NCI-H128 (cell line): ENCODE data around the gene TANC1.

Source experiments
- DNase-seq: peaks from one replicate; lab custom pipeline; 2025; ENCODE audit not compliant: unreplicated experiment; lab: John Stamatoyannopoulos, UW

TANC1 gene

DNA sequence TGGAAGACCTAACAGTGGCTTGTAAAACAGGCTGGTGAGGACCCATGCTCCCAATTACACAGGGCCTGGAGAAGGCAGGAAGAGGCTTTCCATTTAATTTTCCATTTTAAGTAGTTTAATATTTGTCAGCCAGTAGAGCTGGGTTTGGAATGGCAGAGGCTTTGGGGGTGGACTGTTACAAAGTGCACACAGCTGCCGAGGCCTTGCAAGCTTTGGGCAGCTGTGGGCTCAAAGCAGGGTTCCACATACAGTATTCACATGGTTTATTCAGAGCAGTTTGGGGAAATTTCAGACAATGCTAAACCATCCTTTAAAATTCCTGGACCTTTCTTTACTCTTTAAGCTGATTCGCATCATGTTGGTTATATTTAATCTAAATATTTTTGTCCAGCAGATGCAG, 185.5 kb downstream of the TANC1 start:
- no peak for DNase-seq

DNA sequence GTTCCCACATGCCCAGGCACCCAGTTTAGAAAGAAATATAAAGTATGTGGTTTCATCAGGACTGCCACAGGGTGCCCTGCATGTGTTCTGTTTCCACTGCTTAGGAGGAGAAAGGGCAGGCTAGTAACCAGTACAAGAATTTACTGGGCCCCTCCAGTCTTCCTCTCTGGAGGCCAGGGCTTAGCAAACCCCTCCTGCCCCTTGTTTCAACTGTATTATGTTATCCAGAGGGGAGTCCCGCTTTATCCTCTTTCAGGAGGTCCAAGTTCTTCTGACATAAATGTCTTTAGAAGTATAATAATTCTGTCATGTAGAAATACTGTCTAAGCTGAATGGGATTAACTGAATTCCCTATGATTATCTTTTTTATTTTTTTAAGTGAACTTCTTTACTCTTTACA, 185.9 kb downstream of the TANC1 start:
- no peak for DNase-seq

DNA sequence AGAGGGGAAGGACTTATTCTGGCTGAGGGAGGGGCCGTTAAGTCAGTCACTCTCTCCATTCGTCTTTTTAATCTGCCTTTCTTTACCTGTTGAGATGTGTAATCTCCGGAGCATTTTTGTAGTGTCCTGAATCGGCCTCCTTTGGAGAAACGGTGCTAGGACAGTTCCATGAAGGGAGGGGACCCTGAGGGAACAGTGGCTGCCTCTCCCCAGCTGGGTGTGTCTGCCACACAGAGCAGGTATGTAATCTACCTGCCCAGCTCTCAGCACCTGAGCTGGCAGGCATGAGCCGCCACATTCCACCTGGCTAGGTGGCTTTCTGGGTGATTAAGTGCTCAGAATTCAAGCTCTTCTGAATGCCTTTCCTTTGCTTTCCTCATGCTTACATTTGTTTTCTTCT, 186.9 kb downstream of the TANC1 start:
- no peak for DNase-seq

DNA sequence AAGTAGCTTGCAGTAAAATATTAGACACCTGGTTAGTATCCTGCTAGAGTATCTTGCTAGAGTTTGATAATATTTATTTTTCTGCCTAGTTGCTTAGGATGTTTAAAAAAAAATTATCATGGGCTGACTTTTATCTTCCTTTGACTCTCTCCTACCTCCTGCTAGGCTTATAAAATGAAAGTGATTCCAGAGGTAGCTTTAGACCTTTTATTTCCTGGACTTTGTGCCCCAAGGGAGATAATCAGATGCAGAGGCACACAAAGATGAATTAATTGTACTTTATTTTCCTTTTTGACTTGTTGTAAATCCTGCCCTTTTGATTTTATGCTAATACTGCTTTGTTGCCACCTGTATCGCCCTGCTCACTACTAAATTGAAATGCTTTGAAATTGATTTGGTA, 187.4 kb downstream of the TANC1 start:
- no peak for DNase-seq

DNA sequence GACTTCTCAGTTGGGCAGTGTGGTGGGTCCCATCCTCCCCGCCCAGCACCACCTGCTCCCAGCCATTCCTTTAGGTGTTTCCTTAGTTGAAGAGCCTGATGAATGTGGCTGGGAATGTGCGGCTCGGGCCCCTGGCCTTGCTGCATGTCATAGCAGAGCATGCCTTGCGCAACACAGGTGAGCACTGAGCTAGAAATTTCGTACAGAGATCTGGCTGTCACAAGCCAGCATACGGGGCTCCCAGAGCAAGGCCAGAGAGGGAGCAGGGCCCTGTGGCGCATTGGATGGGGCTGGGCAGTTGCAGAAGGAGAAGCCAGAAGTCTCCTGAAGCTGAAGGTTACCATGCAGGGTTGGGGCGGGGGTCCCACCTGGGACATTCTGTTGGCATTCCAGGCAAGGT, 188.4 kb downstream of the TANC1 start:
- DNase-seq = no peak

DNA sequence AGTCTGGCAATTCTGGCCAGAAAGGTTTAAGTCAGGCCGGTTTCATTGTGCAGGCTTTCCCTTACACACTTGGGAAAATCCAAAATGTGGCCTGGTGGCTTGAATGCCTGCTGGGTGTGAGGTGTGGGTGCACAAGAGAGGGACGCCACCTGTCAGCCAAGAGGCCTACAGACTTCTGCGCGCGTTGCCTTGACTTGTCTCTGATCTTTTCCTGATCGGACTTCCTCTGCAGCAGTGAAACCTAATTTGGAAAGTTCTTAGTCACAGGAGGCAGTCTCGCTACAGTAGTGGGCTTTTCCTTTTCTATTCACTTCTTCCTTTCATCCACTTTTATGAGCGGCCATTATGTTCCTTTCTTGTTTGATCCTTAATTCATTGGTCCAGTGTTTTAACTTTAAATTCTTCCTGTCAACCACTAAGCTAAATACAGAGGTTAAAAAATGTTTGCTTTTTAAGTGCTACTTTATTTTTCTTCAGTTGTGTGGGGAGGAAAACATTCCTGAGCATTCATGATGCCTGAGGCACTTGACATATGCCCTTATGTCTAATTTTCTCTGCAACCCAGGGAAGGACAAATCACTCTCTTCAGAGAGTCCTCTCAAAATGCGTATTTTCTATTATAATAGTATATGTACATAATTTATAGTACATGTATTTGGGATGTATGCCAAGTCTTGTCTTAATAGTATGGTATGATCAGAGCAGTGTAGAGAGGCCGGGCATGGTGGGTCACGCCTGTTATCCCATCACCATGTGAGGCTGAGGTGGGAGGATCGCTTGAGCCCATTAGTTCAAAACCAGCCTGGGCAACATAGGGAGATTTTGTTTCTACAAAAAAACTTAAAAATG, 189.1 kb downstream of the TANC1 start:
- no peak for DNase-seq

DNA sequence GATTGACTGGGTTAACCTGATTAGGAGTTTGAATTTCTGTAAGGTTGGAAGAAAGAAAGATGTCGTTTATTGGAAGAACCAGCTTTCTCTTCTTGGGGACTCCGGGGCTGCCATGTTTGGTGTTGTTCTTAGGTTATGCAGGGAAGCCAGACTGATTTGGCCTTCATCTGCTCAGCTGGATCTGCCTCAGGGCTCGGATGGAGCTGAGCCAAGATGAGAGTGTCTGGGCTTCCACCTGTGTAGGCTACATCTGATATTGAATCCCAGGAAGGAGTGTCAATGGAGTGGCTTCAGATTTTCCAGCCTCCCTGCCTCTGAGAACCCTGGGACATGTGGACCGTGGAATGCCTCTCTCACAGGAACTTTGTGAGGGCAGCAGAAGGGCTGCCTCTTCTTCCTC, 192.0 kb downstream of the TANC1 start:
- no peak for DNase-seq

DNA sequence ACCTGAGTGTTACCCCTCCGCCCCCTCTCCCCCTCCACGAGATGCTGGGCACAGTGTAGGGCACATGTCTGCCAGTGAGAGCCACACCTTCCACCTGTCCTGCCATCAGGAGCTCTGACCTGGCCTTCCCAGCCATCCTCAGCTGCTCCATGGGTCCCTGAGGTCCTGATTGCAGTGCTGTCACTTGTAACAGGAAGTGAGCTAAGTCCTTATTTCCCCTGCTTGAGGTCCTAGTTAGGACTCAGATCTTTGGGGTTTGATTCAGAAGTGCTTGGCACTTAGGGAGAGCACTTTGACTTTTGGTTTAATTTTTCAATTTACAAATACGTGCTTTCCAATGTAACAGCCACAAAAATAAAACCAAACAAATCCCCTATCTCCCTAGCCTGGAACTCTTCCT, 192.5 kb downstream of the TANC1 start:
- DNase-seq = no peak

DNA sequence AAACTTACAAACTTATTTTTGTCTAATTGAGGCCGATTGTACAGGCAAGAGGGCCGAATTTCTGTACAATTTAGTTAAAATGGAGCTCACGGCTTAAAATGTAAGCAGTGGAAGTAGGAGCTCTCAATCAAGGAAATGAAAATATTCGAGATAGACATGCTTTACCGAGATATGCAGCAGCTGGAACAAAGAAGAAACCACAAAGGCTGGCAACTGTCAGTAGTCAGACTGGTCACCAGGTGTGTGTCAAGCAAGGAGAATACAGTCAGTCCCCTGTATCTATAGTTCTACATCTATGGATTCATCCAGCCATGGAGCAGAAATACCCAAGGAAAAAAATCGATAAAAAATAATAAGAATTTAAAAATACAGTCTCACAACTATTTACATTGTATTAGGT, 195.5 kb downstream of the TANC1 start:
- DNase-seq = no peak

DNA sequence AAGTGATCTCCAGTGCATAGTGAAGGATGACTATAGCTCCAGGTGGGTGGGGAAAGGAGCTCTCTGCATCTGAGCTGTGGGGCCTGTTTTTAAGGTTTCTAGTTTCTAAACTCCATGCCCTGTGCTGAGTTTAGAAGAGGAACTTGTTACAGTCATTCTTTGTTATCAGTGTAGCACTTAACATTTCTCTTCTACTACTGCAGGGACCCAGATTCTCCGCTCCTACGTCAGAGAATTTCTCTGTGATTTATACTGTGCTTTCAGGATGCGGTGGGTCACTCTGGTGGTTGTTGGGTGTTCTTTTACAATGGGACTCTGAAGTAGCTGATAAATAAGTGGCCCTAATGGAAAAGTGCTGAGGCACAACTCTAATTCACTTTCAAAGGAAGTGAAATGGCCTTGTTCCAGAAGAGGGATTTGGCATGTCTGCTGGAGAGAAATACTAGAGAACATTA, 196.0 kb downstream of the TANC1 start:
- DNase-seq = no peak

DNA sequence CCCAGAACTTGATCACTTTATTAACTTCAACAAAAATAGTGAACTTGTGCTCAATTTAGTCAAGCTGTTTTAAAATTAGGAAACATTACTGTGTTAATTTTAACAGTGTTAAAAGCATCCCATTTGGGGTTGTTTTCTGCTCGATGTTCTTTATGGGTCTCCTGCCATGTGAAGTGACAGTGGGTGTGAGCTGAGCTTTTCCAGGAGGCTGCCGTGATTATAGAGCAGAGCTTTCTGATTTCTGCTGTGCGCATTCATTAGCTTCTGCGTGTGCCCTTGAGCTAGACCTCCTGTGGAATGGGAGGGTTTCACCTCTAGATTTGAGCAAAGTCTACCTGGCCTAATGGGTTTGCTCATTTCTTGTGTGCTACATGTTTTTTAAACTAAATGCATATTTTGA, 196.6 kb downstream of the TANC1 start:
- no peak for DNase-seq

DNA sequence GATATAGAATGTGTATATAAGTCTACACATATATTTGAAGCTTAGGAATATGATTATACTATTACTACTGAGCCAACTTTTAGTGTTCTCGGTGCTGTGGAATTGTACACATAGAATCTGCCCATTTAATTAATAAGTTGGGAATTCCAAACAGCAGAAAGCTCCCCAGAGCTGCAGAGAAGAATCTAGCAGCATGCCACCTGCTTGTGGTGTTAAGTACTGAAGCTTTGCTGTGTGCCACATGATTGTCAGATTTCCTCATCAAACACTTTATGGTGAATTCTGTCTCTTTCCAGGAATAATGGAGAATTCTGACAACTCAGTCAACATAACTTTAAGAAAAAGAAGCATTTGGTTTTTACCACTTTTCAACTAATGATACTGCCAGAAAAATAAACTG, 200.3 kb downstream of the TANC1 start:
- DNase-seq = no peak

DNA sequence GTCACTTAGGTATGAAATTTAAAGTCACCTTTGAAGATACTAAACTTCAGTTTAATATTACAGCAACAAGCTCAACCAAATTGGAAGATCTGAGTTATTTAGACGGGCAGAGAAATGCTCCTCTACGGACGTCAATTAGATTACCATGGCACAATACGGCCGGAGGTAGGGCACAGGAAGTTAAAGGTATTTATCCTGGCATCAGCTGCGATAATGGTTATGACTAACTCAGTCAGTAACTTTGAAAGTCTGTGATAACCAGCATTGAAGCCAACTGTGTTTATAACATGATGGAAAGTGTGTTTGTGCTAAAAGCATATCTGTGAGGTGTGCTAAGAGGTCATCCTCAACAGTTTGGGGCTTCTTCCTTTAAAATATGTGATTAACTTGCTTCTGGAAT, 200.7 kb downstream of the TANC1 start:
- DNase-seq = no peak

DNA sequence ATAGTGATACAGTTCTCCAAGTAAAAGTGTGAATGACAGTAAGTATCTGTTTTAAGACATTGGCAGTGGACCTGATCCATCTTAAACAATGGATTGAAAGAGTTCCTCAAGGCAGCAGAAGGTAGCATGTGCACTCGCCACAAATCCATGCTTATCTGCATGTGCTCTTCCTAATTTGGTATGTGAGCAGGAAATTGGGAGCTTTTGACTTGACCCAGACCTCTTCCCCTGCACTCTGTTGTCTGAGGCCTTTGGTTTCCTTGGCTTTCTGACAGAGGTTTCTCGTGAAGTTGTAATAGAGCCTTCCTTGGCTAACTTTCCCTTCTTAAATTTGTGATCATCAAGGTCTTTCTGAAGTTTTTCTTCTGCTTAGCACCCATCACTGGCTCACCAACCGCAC, 204.0 kb downstream of the TANC1 start:
- no peak for DNase-seq

DNA sequence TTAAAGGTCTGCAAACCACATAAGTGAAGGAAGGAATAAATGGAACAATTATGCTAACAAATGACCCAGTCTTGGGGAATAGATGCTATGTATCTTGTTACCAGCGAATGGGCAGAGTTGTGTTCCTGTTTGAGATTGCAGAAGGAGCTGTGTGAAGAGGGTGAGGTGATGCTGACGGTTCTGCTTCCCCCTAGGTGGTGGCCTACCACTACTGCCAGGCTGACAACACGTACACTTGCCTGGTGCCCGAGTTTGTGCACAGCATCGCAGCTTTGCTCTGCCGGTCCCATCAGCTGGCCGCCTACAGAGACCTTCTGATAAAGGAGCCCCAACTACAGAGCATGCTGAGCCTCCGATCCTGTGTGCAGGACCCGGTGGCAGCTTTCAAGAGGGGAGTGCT, 206.3 kb downstream of the TANC1 start:
- DNase-seq = no peak

DNA sequence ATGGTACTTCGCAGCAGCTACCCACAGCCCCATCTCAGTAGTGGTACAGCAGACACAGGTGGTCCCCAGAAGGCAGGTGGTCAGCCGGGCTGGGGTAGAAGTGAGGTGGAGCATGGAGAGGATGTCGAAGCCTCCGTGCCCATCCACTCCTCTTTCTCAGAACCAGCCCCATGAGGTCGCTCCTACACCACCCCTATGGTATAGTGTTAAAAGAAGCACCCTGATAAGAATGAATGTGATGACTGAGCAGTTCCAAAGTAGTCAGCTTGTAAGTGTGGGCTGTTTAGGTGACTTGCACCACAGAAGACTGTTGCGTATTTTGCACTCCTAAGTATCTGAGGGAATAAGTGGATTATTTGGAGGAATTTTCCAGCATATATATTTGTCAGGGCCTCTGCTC, 206.7 kb downstream of the TANC1 start:
- DNase-seq = no peak

DNA sequence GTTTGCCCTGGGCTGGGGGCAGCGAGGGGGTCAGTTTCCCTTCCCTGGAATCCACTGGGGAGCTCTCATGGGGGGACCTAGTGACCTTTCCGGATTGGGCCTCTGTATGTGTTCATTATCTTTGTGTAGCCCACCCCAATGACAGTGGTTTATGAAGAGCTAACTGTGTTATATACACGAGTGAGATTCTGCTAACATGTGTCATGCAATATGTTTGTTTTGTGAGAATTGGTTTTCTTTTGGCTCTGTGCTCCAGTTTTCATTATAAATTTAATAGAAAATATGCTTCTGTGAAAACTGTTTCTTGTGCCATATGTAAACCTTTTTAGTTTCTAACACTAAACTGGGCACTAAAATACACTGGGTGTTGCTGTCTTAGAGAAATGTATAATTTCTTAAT, 207.5 kb downstream of the TANC1 start:
- no peak for DNase-seq

DNA sequence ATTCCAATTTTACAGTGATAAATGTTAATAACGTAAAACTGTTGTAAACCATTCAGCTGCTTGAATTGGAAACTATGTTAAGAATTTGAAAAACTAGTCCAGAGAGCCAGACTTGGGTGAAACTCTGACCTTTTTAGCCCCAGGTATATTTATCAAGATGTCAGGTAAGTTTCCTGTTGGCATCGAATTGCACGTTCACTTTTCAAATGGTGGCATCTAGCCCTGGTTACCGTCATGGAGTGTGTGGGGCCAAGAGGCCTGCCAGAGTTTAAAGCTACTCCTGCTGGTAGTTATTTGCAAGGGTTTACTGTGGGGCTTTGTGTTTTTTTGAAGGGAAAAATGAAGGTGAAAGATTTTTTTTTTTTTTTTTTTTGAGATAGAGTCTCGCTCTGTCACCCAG, 208.1 kb downstream of the TANC1 start:
- DNase-seq = no peak

DNA sequence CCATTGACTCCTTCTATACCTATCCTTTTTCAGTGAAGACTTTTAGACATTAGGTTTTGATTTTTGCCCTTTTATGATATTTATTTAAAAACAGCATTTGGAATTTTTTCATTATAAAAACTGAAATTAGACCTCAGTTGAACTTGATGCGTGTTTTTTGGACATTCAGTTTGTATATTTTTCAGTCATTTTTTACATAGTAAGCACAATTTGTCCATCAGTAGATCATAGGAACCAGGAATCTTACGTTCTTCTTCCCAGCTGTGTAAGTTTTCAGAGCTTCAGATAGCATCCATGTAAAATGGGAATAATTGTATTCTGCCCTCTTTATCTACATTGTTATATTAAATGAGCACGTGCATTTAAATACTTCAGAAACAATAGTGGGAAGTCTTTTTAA, 208.9 kb downstream of the TANC1 start:
- no peak for DNase-seq

DNA sequence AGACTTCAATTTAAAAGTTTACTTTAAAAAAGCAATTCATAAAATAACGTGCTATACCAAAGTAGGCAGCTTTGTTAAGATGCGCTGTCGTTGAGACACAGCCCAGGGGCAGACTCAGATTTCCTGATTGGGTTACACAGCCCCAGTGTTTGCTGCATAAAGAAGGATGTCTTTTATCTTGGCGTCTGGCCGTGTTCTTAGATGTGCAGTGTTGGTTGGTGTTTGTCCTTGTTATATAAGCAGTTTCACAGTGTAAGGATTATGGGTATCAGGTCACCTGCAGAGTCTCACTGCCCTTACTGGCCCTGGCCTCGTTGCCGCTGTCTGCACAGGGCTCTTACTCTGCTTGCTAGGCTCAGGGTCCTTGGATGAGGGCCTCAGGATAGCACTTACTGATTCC, 209.5 kb downstream of the TANC1 start:
- no peak for DNase-seq

DNA sequence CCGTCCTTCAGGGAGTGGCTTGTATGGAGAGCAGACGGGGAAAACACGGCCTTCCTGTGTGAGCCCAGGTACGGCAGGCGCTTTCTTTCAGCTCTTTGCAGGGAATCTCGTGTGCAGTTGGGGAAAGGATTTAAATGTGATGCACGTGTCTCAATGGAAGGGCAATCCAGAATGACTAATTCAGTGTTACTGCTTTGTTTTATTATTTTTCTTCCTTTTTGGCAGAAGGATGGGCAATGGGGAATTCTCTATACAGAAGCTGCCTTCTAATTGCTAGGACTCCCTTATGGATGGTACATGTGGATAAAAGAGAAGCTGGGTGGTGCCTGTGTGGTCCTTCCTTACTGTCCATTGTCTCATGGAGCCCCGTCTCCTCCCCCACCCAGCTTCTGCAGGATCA, 210.7 kb downstream of the TANC1 start:
- DNase-seq = no peak

DNA sequence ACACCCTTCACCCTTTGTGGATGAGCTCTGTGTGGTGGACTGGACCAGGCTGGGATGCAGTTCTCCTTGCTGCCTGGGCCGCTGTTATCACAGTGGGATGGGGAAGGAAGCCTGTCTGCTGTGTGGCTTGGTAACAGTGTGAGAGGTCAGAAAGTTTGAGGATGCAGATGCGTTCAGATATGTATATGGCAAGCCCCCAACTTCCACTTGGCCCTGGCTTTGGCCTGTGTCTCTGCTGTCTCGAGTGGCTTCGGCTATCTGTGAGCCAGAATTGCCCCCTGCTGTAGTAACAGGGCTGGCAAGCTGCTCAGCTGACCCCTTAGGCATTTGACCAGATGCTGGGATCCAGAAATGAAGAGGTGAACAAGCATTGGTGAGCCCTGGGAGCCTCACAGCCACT, 211.3 kb downstream of the TANC1 start:
- DNase-seq = no peak

DNA sequence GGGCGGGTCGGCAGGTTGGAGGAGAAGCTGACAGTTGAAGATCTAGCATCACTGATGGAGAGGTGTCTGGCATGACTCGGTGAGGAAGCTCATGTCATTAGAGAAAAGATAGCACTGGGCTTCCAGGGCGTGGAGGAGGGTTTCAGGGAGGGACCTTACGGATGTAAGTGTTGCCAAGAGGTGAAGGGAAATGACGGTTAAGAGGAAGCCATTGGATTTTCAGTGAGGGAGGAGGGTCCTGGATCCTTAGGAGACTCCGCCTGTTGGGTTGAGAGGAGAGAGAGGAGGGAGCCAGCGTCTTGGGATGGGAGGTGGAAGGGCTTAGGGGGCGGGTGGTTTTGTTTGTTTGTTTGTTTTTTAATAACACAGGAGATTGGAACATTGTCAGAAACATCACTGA, 214.9 kb downstream of the TANC1 start:
- no peak for DNase-seq
